Measurements from ENCODE around the gene CARD10.

CARD10 gene

GRCh38 chr22:37519268-37520195, at the start of gene CARD10:
TSS of gene CARD10 (minus strand) at chr22:37519415. CDS start at chr22:37519200, 215 bp downstream.
- Histone ChIP-seq H3K79me2 (ENCODE audit: low read length) (no peaks in the 10 kb centered on the region), H3K9ac (ENCODE audit: low read length) (no peak within 1 kb of the TSS), H4K20me1 (ENCODE audit: insufficient read depth, low read length) (no peaks in the 10 kb centered on the region), H3K9me3 (ENCODE audit: insufficient read depth, low read length) (no peaks in the 10 kb centered on the region), H3K36me3 (replicated peaks; ENCODE audit: low read depth, low read length) (no peaks in the 10 kb centered on the region), H3K27me3 (ENCODE audit: low read depth, low read length) (peaks cover 23% of the 10 kb centered on the region), H2AFZ (ENCODE audit: low read depth, low read length) (no peak within 1 kb of the TSS), H3K4me2 (ENCODE audit: low read length) (no peak within 1 kb of the TSS), H3K4me3 (ENCODE audit: low read length) (no peak within 1 kb of the TSS), H3K4me1 (ENCODE audit: low read length) (no peaks in the 10 kb centered on the region), H3K27ac (ENCODE audit: low read length) (no peak within 1 kb of the TSS)
- TF ChIP-seq CTCF (IDR thresholded peaks at IDR 0.05; ENCODE audit: low read depth, low read length) (no peak), EZH2phosphoT487 (IDR thresholded peaks at IDR 0.05; ENCODE audit: low read depth) (no peak)

GRCh38 chr22:37568448-37569008, 49.3 kb upstream of the CARD10 start:
- no peaks in the 10 kb centered on the region for H3K9me3 ChIP-seq (ENCODE audit: insufficient read depth, low read length)
- H3K36me3 ChIP-seq (replicated peaks; ENCODE audit: low read depth, low read length): no peaks in the 10 kb centered on the region
- H3K4me2 ChIP-seq (ENCODE audit: low read length): no peak overlapping the region
- H3K79me2 ChIP-seq (ENCODE audit: low read length): no peaks in the 10 kb centered on the region
- no peak overlapping the region for H2AFZ ChIP-seq (ENCODE audit: low read depth, low read length)
- no peaks in the 10 kb centered on the region for H4K20me1 ChIP-seq (ENCODE audit: insufficient read depth, low read length)
- no peak overlapping the region for H3K9ac ChIP-seq (ENCODE audit: low read length)
- peaks cover 25% of the 10 kb centered on the region for H3K4me1 ChIP-seq (ENCODE audit: low read length)
- no peak overlapping the region for H3K4me3 ChIP-seq (ENCODE audit: low read length)
- peaks cover 17% of the 10 kb centered on the region for H3K27me3 ChIP-seq (ENCODE audit: low read depth, low read length)
- TF ChIP-seq EZH2phosphoT487 (IDR thresholded peaks at IDR 0.05; ENCODE audit: low read depth) (no peak), CTCF (IDR thresholded peaks at IDR 0.05; ENCODE audit: low read depth, low read length) (no peak)
- no peak overlapping the region for H3K27ac ChIP-seq (ENCODE audit: low read length)

- H2AFZ ChIP-seq (ENCODE audit: low read depth, low read length): no peak overlapping the region
- no peaks in the 10 kb centered on the region for H4K20me1 ChIP-seq (ENCODE audit: insufficient read depth, low read length)
- TF ChIP-seq CTCF (IDR thresholded peaks at IDR 0.05; ENCODE audit: low read depth, low read length) (no peak), EZH2phosphoT487 (IDR thresholded peaks at IDR 0.05; ENCODE audit: low read depth) (no peak)
- no peaks in the 10 kb centered on the region for H3K79me2 ChIP-seq (ENCODE audit: low read length)
- peaks cover 25% of the 10 kb centered on the region for H3K4me1 ChIP-seq (ENCODE audit: low read length)
- H3K9ac ChIP-seq (ENCODE audit: low read length): no peak overlapping the region
- no peaks in the 10 kb centered on the region for H3K9me3 ChIP-seq (ENCODE audit: insufficient read depth, low read length)
- H3K27me3 ChIP-seq (ENCODE audit: low read depth, low read length): peaks cover 17% of the 10 kb centered on the region
- no peak overlapping the region for H3K27ac ChIP-seq (ENCODE audit: low read length)
- H3K36me3 ChIP-seq (replicated peaks; ENCODE audit: low read depth, low read length): no peaks in the 10 kb centered on the region
- no peak overlapping the region for H3K4me3 ChIP-seq (ENCODE audit: low read length)
- H3K4me2 ChIP-seq (ENCODE audit: low read length): no peak overlapping the region
These were observed 48.8 kb upstream of the CARD10 start for GRCh38 chr22:37568012-37568411.
